ENCODE data around the gene PODN.

PODN gene

DNA sequence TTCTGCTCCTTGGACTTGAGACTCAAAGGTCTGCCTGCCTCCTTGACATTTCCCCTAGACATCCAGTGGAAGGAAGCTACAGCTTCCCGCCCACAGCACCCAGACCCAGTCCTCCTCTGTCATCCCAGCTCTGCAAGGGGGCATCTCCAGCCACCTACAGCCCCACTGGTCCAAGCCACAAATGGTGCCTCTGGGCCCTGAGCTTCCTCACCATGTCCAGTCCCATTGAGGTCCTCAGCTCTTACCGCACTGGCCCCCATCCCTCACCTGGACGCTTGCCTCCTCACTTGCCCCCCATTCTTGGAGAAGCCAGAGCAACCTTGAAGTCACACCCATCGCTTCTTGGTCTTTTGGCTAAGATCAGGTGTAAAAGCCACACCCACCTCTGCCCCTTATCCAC lies 13.2 kb downstream of the PODN start:
- no peak for DNase-seq

DNA sequence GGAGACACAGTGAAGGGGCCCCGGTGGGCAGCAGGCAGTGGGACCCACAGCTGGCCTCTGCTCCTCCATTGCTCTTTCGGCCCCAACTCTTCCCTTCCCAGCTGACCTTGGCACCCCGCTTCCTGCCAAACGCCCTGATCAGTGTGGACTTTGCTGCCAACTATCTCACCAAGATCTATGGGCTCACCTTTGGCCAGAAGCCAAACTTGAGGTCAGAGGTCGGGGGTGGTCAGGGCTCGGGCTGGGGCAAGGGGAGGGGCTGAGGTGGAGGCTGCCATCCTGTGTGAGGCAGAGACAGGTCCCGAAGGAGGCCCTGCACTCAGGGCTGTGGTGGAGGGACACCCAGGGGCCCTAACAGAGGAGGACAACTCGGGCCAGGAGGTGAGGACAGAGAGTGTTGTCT lies 13.7 kb downstream of the PODN start:
- DNase-seq: no peak

DNA sequence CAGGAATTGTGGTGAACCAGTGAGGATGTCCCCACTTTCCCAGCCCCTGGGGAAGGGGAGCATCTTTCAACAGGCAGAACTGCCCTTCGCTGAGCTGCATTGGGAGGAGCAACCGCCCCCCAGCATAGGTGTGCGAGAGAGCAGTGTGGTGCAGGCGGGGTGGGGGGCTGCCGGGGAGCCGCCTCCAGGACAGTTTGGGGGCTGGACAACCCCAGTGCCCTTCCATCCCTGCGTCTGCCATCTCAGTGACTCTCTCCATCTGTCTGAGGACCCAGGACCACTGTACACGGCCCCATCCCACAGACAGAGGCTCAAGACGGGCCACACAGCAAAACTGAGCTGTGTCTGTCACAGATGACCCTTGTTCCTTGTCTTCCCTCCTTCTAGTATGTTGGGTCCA lies 14.2 kb downstream of the PODN start:
- no peak for DNase-seq

DNA sequence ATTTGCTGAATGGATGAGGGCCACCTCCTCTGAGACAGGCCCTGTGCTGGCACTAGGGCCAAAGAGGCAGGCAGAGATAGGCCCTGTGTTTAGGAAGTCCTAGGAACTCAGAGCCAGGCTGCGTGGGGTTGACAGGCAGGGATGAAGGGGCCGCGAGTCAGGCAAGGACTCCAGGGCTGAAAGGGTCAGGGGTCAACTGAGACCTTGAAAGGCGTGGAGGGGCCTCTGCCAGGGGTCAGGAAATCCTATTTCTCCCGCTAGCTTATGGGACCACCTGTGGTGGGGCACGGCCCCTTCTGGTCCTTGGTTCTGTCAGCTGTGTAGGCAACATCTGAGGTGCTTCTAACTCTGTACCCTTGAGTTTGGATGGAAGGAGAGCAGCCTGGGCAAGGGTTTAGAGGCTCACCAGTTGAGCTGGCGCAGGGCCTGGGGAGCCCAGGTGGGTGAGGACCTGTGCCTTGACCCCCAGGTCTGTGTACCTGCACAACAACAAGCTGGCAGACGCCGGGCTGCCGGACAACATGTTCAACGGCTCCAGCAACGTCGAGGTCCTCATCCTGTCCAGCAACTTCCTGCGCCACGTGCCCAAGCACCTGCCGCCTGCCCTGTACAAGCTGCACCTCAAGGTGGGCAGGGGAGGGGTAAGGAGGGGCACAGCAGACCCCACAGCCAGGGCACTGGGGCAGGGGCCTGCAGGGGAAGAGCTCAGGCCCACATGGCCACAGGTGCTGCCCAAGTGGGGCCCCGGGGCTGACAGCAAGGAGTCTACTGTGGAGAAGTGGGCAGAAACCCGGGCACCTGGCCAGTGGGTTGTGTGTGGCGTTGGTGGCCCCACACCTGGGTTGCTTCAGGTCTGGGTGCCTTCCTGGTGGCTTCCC lies 14.9 kb downstream of the PODN start:
- no peak for DNase-seq

DNA sequence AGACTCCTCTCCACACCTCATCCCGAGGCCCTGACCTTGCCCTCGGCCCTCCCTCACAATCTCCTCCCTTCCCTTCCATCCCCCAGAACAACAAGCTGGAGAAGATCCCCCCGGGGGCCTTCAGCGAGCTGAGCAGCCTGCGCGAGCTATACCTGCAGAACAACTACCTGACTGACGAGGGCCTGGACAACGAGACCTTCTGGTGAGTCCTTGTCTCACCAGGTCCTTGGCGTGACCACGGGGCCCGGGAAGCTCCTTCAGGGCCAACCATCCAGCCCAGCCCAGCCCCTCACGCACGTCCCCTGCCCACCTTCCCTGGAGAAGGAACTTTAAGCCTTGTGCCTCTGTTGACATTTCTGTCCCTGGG lies 15.6 kb downstream of the PODN start:
- DNase-seq: no peak

DNA sequence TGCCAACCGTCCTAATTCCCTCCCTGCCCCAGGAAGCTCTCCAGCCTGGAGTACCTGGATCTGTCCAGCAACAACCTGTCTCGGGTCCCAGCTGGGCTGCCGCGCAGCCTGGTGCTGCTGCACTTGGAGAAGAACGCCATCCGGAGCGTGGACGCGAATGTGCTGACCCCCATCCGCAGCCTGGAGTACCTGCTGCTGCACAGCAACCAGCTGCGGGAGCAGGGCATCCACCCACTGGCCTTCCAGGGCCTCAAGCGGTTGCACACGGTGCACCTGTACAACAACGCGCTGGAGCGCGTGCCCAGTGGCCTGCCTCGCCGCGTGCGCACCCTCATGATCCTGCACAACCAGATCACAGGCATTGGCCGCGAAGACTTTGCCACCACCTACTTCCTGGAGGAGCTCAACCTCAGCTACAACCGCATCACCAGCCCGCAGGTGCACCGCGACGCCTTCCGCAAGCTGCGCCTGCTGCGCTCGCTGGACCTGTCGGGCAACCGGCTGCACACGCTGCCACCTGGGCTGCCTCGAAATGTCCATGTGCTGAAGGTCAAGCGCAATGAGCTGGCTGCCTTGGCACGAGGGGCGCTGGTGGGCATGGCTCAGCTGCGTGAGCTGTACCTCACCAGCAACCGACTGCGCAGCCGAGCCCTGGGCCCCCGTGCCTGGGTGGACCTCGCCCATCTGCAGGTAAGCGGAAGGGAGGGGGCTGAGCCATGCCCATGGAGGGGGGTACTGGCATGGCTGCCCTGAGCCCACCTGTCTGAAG lies 16.5 kb downstream of the PODN start:
- DNase-seq: no peak

DNA sequence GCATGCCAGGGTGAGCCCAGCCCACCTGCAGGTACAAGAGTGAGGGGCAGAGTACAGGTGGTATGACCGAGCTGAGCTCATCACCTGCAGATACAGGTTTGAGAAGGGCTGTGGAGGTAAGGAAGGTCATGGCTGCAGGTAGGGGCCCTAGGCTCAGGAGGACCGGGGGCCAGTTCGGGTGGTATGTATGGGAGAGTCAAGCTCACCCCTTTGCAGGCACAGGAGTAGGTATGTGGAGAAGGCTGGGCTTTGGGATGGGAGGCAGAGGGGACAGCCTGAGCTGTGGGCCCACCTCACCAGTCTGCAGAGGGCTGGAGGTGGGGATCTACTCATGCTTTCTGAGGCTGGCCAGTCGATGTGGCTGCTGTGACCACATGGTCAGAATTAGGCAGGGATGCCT lies 17.2 kb downstream of the PODN start:
- DNase-seq: no peak

DNA sequence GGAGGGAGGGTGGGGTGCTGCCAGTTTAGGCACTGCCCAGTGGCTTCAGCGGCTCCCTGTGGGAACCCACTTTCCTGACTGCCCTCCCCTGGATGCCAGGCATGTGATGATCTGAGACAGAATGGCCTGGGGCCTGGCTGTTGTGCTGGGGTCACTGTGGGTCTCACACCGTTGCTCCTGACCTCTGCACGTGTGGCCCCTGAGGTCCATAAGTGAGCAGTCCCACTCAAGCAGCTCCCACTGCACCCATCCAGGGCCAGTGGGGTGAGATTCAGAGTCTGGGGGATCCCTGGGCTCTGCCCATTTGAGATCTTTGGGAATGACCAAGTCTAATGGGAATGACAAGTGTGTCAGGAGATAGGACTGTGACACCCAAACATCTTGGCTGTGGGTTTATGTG lies 18.0 kb downstream of the PODN start:
- DNase-seq: no peak

DNA sequence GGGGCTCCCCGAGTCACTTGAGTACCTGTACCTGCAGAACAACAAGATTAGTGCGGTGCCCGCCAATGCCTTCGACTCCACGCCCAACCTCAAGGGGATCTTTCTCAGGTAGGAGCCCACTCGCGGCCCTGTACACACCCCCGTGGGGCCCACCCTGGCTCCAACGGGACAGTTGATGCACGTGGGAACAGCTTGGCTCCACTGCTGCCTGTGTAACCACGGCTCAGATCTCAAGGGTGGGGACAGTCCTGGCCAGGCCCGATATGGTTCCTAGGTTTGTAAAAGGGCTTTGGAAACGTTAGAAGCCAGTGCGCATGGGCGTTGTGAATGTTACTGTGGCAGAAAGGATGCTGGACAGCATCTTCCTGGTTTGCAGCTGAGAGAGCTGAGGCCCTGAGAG lies 18.8 kb downstream of the PODN start:
- DNase-seq: no peak

DNA sequence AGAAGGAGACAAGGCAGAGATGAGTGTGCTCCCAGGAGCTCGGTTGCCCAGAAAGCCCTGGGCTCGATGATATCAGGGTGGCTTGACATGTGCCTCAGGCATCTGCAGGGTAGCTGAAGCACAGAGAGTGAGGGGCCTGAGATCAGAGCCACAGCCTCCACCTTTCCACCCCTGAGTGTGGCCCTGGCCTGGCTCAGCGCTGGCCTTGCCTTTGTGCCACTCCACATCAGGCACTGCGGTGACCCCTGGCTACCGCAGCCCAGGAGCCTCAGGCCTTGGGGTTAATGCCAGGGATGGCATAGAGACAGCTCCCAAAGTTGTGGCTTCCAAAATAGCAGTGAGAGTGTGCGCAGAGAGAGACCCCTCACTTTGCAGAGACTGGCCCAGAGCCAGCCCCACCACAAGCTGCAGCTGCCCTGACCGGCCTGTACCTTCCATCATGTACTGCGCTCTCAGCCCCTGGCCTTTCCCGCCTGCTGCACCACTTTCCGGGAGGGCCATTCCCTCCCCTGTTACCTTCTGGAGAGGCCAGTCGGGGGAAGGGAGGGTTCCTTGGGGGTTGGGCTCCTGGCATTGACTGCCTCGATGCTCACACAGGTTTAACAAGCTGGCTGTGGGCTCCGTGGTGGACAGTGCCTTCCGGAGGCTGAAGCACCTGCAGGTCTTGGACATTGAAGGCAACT lies 19.5 kb downstream of the PODN start:
- no peak for DNase-seq

DNA sequence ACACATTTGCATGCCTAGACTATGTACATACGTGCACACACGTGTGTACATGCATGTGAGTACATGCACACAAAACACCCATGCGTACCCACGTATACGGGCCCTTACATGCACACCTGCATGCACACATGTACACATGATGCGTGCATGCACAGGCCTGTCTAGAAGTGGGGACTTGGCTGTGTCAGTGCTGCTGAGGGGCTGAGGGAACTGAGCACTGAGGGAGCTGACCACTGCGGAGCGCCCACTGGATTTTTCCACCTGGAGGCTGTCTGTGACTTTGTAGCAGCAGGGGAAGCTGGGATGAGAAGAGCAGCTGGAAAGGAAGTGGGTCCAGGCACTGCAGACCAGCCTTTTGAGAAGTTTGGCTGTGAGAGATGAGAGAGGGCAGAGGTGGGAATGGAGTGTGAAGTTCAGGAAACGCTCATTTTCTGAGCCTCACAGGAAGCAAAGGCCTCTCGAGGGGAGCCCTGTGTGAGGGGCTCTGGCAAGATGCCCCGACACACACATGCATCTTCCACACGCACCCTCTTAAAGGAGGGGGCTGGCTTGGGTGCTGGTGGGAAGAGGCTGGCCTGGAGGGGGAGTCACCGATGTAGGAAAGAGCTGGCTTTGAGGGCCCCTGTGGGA lies 20.9 kb downstream of the PODN start:
- DNase-seq: no peak

DNA sequence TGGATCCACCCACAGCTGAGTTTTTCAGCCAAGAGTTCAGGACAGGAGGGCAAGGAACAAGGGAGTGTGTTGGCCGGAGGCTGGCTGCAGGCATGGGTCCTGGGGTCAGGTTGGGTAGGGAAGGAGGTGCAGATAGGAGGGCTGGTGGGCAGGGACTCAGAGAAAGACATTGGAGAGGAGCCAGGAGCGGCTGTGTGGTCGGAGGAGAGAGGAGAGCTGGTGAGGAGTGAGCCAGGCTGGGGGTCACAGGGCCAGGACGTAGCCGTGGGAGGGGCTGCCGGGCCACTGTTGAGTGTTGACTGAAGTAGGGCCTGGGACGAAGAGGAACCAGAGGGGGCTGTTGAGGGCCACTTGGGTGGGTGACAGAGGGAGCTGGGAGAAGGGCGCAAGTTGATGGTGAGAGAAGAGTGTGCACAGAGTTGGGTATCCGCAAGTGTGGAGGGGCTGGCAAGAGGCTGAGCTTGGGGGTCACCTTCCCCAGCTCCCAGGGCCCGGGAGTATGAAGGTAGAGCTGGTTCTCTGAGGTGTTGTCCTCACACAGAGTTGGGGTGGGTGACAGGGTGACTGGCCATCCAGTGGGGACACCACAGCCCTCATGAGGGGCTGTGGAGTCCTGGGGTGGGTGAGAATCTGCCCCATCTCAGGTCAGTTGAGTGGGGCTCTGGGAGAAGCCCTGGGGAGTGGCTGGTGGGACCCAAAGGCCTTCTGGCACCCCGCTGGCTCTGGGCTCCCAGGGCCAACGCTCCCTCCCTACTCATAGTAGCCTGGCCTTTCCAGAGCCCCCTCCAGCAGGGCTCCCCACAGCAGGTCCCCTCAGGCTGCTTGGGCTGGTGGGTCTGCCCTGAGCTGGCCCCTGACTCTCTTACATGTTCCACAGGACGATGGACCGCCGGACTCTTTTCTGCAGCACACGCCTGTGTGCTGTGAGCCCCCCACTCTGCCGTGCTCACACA lies 21.9 kb downstream of the PODN start:
- DNase-seq: no peak

DNA sequence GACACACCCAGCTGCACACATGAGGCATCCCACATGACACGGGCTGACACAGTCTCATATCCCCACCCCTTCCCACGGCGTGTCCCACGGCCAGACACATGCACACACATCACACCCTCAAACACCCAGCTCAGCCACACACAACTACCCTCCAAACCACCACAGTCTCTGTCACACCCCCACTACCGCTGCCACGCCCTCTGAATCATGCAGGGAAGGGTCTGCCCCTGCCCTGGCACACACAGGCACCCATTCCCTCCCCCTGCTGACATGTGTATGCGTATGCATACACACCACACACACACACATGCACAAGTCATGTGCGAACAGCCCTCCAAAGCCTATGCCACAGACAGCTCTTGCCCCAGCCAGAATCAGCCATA lies 22.6 kb downstream of the PODN start:
- DNase-seq: no peak

DNA sequence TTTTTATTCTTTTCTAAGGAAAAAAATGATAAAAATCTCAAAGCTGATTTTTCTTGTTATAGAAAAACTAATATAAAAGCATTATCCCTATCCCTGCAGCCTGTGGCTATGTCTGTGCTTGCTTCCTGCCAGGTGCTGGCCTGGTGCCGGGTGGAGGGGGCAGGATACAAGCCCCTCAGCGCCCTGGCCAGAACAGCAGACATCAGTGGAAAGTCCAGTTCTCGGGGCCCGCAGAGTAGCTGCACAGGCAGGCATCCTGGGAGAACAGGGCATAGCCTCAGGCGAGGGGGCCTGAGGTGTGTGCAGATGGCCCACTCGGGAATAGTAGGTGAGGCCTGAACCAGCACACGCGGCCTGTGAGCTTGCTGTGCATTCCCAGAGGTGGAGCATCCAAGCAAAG lies 23.4 kb downstream of the PODN start:
- DNase-seq: no peak

DNA sequence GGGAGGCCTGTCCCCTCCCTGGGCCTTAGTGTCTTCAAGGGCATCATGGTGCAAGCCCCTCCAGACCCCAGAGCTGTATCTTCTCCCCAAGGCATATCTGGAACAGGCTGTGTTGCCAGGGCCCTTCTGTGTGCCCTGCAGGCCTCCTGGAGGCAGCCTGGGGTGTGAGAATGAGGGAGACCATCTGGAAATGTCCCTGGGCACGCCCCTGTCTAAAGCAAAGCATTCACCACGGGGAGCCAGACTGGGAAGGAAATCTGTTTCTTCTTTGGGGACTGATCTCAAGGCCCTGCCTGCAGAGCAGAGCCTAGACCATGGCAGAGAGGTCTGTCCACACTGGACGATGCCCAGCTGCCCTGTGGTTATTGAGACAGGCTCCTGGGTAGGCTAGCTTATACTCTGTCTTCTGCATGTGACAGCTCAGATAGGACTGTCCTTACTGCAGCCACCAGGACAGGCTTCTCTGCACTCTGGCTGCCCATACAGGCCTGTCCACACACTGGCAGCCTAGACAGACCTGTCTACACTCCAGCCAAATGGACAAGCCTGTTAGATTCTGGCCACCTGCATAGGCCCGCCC lies 24.6 kb downstream of the PODN start:
- no peak for DNase-seq

DNA sequence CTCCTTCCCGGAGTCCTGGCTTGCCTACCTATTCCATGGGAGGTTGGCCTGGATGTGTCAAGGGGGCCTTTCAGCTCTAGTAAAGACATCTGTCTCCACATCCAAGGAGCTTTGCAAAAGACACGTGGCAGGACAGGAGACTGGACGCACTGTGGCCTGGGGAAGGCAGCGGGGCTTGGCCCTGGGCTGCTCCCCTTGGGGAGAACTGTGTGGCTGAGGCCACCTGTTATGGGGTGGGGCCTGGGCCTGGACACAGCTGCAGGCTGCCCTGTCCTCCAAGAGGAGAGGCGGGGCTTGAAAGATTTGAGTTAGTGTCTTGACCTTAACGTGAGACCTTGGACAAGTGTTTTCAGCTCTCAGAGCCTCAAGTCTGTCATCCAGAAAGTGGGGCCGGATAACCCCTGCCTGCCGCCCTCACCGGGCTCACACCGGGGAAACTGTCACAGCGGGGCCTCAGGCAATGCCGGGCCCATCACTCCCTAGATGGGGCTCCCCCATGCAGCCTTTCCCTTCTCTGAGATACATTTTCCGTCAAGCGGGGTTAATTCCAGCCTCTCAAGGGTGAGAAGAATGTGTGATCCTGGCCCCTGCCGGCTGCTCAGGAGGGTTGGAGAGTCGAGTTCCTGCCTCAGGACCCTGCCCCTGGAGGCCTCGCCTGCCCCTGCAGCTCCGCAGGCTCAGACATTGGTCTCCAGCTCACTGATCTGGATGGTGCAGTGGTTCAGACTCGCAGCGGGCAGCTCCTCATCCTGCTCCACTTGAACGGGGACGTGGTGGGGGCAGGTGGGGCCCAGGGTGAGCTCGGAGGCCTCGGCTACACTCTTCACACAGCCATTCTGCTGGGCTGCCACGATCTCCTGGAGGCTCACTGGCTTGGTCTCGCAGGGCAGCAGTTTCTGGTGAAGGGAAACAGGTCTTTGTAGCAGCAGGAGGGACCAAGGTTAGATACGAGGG lies 25.6 kb downstream of the PODN start:
- no peak for DNase-seq

DNA sequence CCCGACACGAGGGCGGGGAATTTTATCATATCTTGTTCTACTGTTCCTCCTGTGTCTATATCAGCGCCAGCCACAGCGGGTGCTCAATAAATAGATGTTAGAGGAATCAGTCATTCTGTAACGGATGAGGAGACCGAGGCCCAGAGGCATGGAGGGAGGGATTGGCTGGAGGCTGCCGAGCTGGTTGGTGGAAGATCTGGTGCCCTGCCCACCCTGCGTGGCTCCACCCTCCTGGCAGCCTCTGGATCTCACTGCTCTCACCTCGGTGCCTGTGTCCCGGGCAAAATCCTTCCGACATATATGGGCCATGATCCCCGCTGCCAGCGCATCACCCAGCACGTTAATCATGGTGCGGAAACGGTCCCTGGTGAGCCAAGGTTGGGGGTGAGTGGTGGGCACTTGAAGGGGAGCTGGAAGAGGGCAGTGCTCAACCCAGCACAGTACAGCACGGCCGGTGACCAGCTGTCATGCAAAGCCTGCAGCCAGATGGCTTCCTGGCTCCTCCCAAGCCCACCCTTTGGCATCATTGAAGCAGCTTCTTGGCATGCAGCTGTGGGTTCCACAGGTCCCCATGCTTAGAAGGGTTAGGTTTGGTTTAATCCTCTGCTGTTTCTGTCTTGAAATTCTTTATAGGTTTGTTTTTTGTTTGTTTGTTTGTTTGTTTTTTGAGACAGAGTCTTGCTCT lies 26.7 kb downstream of the PODN start:
- no peak for DNase-seq

DNA sequence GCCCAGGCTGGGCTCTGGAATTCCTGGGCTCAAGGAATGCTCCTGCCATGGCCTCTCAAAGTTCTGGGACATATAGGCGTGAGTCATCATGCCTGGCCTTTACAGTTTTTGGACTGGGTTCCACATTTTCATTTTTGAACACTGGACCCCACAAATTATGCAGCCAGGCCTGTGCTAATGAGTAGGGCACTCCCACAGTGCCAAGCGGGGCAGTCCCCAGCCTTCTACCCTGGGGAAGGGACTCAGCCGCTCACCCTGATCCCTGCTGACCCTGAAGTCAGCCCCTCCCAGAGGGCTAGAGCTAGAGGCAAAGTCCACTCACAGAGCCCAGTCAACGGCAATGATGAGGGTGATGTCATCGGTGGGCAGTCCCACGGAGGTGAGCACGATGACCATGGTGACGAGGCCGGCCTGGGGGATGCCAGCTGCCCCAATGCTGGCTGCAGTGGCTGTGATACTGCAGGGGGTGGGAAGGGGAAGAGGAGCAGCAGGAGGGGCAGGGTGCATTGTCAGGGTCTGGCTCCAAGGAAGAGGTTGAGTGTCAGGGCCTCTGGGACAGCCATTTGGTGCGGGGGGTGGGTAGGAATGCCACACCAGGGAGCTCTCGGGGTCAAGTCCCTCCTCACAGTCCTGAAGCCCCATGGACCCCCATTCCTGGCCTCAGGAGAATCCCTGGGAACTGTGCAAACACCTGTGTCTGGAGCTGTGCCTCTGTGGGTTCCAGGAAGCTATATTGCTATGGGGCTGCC lies 27.6 kb downstream of the PODN start:
- no peak for DNase-seq
